Small intestine (tissue), 7 donors: ENCODE measurements around the gene SNAP47. TPM values are rescaled to one million over a fixed set of nuclear protein-coding genes. Genes with fewer than 3 reads are reported as not detected.

Experiments
- DNase-seq, 2 donors: peaks; one replicate each; pipeline versions ENCODE4 v3.0.0 to v3.0.0-alpha.2; 2013
- FAIRE-seq: peaks from 2 replicates; lab custom pipeline; 2012; peaks lifted over from hg19 to GRCh38; lab: Jason Lieb, UNC
- H3K27ac ChIP-seq, 3 donors: one replicate each; pipeline ENCODE4 v1.5.1; 2013; ENCODE audit warnings: low read length in 2 of 3, mild to moderate bottlenecking in 2 of 3, control low read depth in 1 of 3, inconsistent platforms in 1 of 3, low read depth in 1 of 3, moderate library complexity in 1 of 3
- H3K27me3 ChIP-seq, 3 donors: one replicate each; pipeline ENCODE4 v1.6.1; 2013; ENCODE audit warnings: low read length in 3 of 3, inconsistent platforms in 1 of 3; ENCODE audit not compliant: control insufficient read depth in 3 of 3, insufficient read depth in 3 of 3
- H3K36me3 ChIP-seq, 3 donors: one replicate each; pipeline ENCODE4 v1.6.1; 2013; ENCODE audit warnings: low read length in 3 of 3, inconsistent platforms in 1 of 3, low read depth in 1 of 3, mild to moderate bottlenecking in 1 of 3, moderate library complexity in 1 of 3; ENCODE audit not compliant: control insufficient read depth in 3 of 3, insufficient read depth in 2 of 3
- H3K4me1 ChIP-seq, 3 donors: one replicate each; pipeline ENCODE4 v1.6.1; 2013; ENCODE audit warnings: low read length in 2 of 3, inconsistent platforms in 1 of 3, low read depth in 1 of 3, mild to moderate bottlenecking in 1 of 3, moderate library complexity in 1 of 3; ENCODE audit not compliant: control insufficient read depth in 3 of 3, insufficient read depth in 2 of 3
- H3K4me3 ChIP-seq, 3 donors: one replicate each; pipeline ENCODE4 v1.5.1; 2013; ENCODE audit warnings: low read length in 3 of 3, control low read depth in 1 of 3, inconsistent platforms in 1 of 3, low read depth in 1 of 3, mild to moderate bottlenecking in 1 of 3, moderate library complexity in 1 of 3
- H3K9me3 ChIP-seq, 2 donors: one replicate each; pipeline ENCODE4 v1.6.1; 2013; ENCODE audit warnings: low read depth in 1 of 2, low read length in 1 of 2; ENCODE audit not compliant: control insufficient read depth in 2 of 2, insufficient read depth in 1 of 2
- WGBS, 3 donors: extraction: QIAGEN DNeasy Blood & Tissue Kit; methylation state at CpG; one replicate each; pipeline ENCODE4 v1.1.7; 2013; 5-methylcytosine and 5-hydroxymethylcytosine counted together
- polyA plus RNA-seq, 4 donors: library from polyadenylated mRNA; stranded (reverse) in 3 of 4; unstranded in 1 of 4; fragments of 200-250 nt in 3 of 4; fragments of 120-200 nt in 1 of 4; gene quantifications; one replicate each; pipeline versions ENCODE4 v1.2.1 to v1.2.3, GENCODE V29; 2013
- donor health status: healthy with polysubstance abuse.
- donor health status: control.
- donor health status: control.
- donor health status: Bipolar disorder and iron deficiency.
- donor health status: healthy.

The SNAP47 gene
- polyA plus RNA-seq, 4 donors, result 9.8 to 22.5 (median 15.5) TPM

- Histone ChIP-seq H3K36me3 (no peaks in the 10 kb centered on the region), H3K4me1 (no peaks in the 10 kb centered on the region), H3K27me3 (peaks cover 0 to 2% (median 0%) of the 10 kb centered on the region in 3 donors), H3K9me3 (peaks cover 0 to 6% of the 10 kb centered on the region in 2 donors), H3K27ac (no peak overlapping the region), H3K4me3 (no peak overlapping the region)
- WGBS, 3 donors, result 79 to 85% (median 80%) methylated on average over 3 of the region's 3 CpGs
- FAIRE-seq (no peak), DNase-seq (no peak)
Measured at GRCh38 chr1:227828786-227829185, 93.6 kb downstream of the SNAP47 start.

Other genes with a start within 250 kb of the SNAP47 start
- gene ZNF678, start 171.9 kb upstream of the SNAP47 start, polyA plus RNA-seq, result 1 to 10 TPM in 3 of 4 donors, under 1 TPM in 1; 0.89 to 6.9 (median 2.2) TPM
- 10 to 100 TPM in 2 of 4 donors, 1 to 10 TPM in 2; 8.4 to 14.7 (median 11.1) TPM for gene JMJD4, start 133 bp upstream of the SNAP47 start, polyA plus RNA-seq
- not detected for gene PRSS38, start 80.2 kb downstream of the SNAP47 start, polyA plus RNA-seq
- gene WNT9A, start 212.5 kb downstream of the SNAP47 start, polyA plus RNA-seq, result 1 to 10 TPM in 2 of 4 donors, under 1 TPM in 2; 0.27 to 2.7 (median 1.2) TPM